WTC11 (cell line): Measurements from ENCODE around the gene PPAN. TPM values are rescaled to one million over a fixed set of nuclear protein-coding genes. Genes with fewer than 3 reads are reported as not detected.

Experiments used
- ATAC-seq: fragments of 200-7000 bp; cut with Tn5 transposase; 2 replicates; pipeline ENCODE4 v1.10.0; 2021; ENCODE audit warnings: mild to moderate bottlenecking, moderate library complexity
- CTCF ChIA-PET: fragments of 300-600 bp; sonication (Branson Sonifier 250); formaldehyde crosslinking; loops from one replicate; lab custom pipeline; 2021; ENCODE audit warnings: antibody characterized with exemption; lab: Charles Lee
- POLR2A ChIA-PET: fragments of 350-600 bp; sonication (Branson Sonifier 250); formaldehyde crosslinking; loops from one replicate; lab custom pipeline; 2021; ENCODE audit warnings: antibody characterized with exemption; lab: Charles Lee
- DNase-seq: peaks from one replicate; pipeline ENCODE4 v3.0.0; 2021; ENCODE audit warnings: low spot score
- H3K27ac Mint-ChIP-seq: 2 replicates; pipeline ENCODE4 v1.8.0; 2021; ENCODE audit warnings: mixed read lengths
- H3K27me3 Mint-ChIP-seq: 2 replicates; pipeline ENCODE4 v1.8.0; 2021; ENCODE audit warnings: low read depth, mild to moderate bottlenecking, moderate library complexity, mixed read lengths
- H3K36me3 Mint-ChIP-seq: 2 replicates; pipeline ENCODE4 v1.8.0; 2021; ENCODE audit warnings: mixed read lengths
- H3K4me1 Mint-ChIP-seq: 2 replicates; pipeline ENCODE4 v1.8.0; 2022; ENCODE audit warnings: mixed read lengths
- H3K4me3 Mint-ChIP-seq: 2 replicates; pipeline ENCODE4 v1.8.0; 2021; ENCODE audit warnings: mild to moderate bottlenecking, moderate library complexity, mixed read lengths
- H3K9me3 Mint-ChIP-seq: 2 replicates; pipeline ENCODE4 v1.8.0; 2021; ENCODE audit warnings: mixed read lengths
- ATF2 ChIP-seq: sonication (generic); formaldehyde crosslinking; IDR thresholded peaks from 2 replicates; pipeline ENCODE4 v1.8.1; 2022; ENCODE audit warnings: low read depth, missing genetic modification reagents, borderline replicate concordance
- FOXJ3 ChIP-seq: sonication (generic); formaldehyde crosslinking; IDR thresholded peaks from 2 replicates; pipeline ENCODE4 v1.9.0; 2021; ENCODE audit warnings: missing genetic modification reagents, mild to moderate bottlenecking, borderline replicate concordance
- FOXP1 ChIP-seq: sonication (generic); formaldehyde crosslinking; IDR thresholded peaks from 2 replicates; pipeline ENCODE4 v1.8.0; 2022; ENCODE audit warnings: missing genetic modification reagents, mild to moderate bottlenecking, moderate library complexity, borderline replicate concordance
- NR3C1 ChIP-seq: sonication (generic); formaldehyde crosslinking; conservative IDR thresholded peaks from 2 replicates; pipeline ENCODE4 v1.8.1; 2023; ENCODE audit warnings: low read depth, mild to moderate bottlenecking, missing genetic modification reagents
- PREB ChIP-seq: sonication (generic); formaldehyde crosslinking; IDR thresholded peaks from 2 replicates; pipeline ENCODE4 v1.8.1; 2022; ENCODE audit warnings: mild to moderate bottlenecking, missing genetic modification reagents, moderate library complexity, borderline replicate concordance
- RELA ChIP-seq: sonication (generic); formaldehyde crosslinking; IDR thresholded peaks from 2 replicates; pipeline ENCODE4 v1.8.1; 2022; ENCODE audit warnings: missing genetic modification reagents, mild to moderate bottlenecking, borderline replicate concordance
- ZNF317 ChIP-seq: sonication (generic); formaldehyde crosslinking; IDR thresholded peaks from 2 replicates; pipeline ENCODE4 v1.8.1; 2023; ENCODE audit warnings: low read depth, mild to moderate bottlenecking, moderate library complexity, missing genetic modification reagents, borderline replicate concordance
- ZNF396 ChIP-seq: fragments of 250-450 bp; sonication (Bioruptor Pico); IDR thresholded peaks from 2 replicates; pipeline ENCODE4 v1.8.0; 2021; ENCODE audit warnings: mild to moderate bottlenecking, moderate library complexity, borderline replicate concordance
- ZNF423 ChIP-seq: fragments of 250-450 bp; sonication (Bioruptor Pico); IDR thresholded peaks from 2 replicates; pipeline ENCODE4 v2.1.2; 2022; ENCODE audit warnings: mild to moderate bottlenecking, moderate library complexity
- total RNA-seq: library from RNA; stranded (reverse); gene quantifications from 3 replicates; pipeline ENCODE4 v1.2.3, GENCODE V29; 2021
- TF ChIP-seq, protein P1 (sequence below): fragments of 250-450 bp; sonication (Bioruptor Pico); IDR thresholded peaks from 2 replicates; pipeline ENCODE4 v1.9.0; 2021; ENCODE audit warnings: mild to moderate bottlenecking

The PPAN gene
- total RNA-seq, 1 experiment from 2014 or later, result 83.7 TPM

DNA sequence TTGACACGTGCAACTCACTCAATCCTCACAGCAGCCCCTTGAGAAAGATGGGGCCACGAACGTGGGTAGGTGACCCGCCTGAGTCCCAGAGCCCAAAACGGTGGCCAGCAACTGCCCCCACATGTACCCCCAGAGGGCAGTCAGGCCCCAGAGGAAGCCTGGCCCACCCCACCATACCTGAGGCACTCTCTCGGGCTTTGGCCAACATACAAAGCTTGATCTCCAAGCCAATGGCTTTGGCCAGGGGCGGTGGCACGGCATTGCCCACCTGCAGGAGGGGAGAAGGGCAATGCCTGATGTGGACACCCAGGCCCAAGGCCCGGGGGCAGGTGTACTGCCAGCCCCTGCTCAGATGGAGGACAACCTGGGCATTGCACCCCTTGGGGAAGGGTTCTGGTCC lies 27.9 kb downstream of the PPAN start (continued):
- TF ChIP-seq ZNF396 (no peak), RELA (CRISPR knock-in tag) (no peak), ZNF423 (CRISPR knock-in tag) (no peak), NR3C1 (CRISPR knock-in tag) (no peak)

GRCh38 chr19:10135551-10136334 lies 29.6 kb downstream of the PPAN start:
- Mint-ChIP-seq H3K27ac (no peak overlapping the region), H3K27me3 (no peaks in the 10 kb centered on the region), H3K9me3 (no peaks in the 10 kb centered on the region), H3K4me3 (no peak overlapping the region), H3K36me3 (peaks cover 46% of the 10 kb centered on the region), H3K4me1 (no peaks in the 10 kb centered on the region)
- ATAC-seq (no peak), DNase-seq (no peak)
- ChIA-PET POLR2A (no interaction called here), CTCF (no interaction called here)
- TF ChIP-seq ZNF317 (CRISPR knock-in tag), result no peak

GRCh38 chr19:10136936-10137335 lies 30.8 kb downstream of the PPAN start:
- H3K27ac Mint-ChIP-seq, result no peak overlapping the region
- POLR2A ChIA-PET, result no interaction called here
- ATAC-seq (no peak), DNase-seq (no peak)
- H3K27me3 Mint-ChIP-seq, result no peaks in the 10 kb centered on the region
- no peak overlapping the region for H3K4me3 Mint-ChIP-seq
- CTCF ChIA-PET, result interaction anchor here (0.7 kb wide), 1 partner anchor 300 kb away, joined by 4 read pairs; no protein-coding TSS in a partner anchor
- no peaks in the 10 kb centered on the region for H3K4me1 Mint-ChIP-seq
- H3K9me3 Mint-ChIP-seq, result no peaks in the 10 kb centered on the region
- TF ChIP-seq FOXJ3 (CRISPR knock-in tag), result no peak
- peaks cover 54% of the 10 kb centered on the region for H3K36me3 Mint-ChIP-seq

DNA sequence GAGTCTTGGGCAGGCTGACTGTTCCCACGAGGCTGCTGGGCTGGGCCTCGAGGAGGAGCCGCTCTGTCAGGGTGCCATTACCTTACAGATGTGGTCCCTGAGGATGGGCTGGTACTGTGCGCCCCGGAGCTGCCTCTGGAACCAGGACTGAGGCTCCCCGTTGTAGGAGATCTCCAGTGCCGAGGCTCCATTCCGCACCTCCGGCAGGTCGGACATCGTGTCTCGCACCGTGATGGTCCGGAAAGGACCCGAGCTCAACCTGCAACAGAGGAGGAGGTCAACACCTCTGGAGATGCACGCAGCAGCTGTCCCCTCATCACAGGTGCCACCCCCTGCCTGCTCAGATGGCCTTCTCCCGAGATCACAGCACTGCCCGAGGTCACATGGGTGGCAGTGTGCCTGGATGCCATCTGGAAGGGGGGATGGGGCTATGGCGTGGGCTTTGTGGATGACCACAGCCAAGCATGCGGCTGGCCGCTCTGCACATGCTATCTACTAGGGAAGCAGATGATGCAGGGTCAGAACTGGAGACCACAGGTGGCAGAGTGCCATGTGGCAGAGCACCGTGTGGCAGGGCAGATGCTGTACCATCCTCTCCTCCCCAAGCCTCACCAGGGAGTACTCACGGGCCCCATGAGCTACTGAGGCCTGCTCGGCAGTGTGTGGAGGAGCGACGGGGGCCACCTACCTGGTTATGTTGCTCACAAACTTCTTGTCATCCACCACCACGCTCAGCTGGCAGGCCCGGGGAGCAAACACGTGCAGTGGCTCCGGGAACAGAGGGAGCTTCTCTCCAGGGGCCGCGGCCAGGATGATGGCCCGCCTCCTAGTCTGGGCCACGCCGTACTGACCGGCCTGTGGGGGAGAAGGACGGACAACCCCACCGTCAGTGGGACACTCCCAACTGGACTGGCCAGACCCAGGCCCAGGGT lies 31.9 kb downstream of the PPAN start:
- POLR2A ChIA-PET, result no interaction called here
- ATAC-seq (no peak), DNase-seq (no peak)
- Mint-ChIP-seq H3K4me3 (no peak overlapping the region), H3K4me1 (no peaks in the 10 kb centered on the region), H3K9me3 (no peaks in the 10 kb centered on the region), H3K27me3 (no peaks in the 10 kb centered on the region), H3K36me3 (peaks cover 59% of the 10 kb centered on the region), H3K27ac (no peak overlapping the region)
- CTCF ChIA-PET, result no interaction called here
- TF ChIP-seq FOXJ3 (CRISPR knock-in tag) (no peak), FOXP1 (no peak), PREB (no peak), ATF2 (CRISPR knock-in tag) (no peak)
- TF ChIP-seq, protein P1, sequence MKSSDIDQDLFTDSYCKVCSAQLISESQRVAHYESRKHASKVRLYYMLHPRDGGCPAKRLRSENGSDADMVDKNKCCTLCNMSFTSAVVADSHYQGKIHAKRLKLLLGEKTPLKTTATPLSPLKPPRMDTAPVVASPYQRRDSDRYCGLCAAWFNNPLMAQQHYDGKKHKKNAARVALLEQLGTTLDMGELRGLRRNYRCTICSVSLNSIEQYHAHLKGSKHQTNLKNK (CRISPR knock-in tag), result no peak
